ENCODE measurements around the gene BRD1.

Gene BRD1

GRCh38 chr22:49739138-49739537 is 88.5 kb downstream of the BRD1 start:
- TF ChIP-seq, protein P1, sequence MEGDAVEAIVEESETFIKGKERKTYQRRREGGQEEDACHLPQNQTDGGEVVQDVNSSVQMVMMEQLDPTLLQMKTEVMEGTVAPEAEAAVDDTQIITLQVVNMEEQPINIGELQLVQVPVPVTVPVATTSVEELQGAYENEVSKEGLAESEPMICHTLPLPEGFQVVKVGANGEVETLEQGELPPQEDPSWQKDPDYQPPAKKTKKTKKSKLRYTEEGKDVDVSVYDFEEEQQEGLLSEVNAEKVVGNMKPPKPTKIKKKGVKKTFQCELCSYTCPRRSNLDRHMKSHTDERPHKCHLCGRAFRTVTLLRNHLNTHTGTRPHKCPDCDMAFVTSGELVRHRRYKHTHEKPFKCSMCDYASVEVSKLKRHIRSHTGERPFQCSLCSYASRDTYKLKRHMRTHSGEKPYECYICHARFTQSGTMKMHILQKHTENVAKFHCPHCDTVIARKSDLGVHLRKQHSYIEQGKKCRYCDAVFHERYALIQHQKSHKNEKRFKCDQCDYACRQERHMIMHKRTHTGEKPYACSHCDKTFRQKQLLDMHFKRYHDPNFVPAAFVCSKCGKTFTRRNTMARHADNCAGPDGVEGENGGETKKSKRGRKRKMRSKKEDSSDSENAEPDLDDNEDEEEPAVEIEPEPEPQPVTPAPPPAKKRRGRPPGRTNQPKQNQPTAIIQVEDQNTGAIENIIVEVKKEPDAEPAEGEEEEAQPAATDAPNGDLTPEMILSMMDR (IDR thresholded peaks at IDR 0.05; ENCODE audit: low read depth, low read length): no peak
- DNase-seq (ENCODE audit: low read depth in 2 of 2): no peak
- H3K4me3 ChIP-seq (replicated peaks in 1 of 2; ENCODE audit: low read depth in 2 of 2, low read length in 2 of 2): no peak overlapping the region

DNA sequence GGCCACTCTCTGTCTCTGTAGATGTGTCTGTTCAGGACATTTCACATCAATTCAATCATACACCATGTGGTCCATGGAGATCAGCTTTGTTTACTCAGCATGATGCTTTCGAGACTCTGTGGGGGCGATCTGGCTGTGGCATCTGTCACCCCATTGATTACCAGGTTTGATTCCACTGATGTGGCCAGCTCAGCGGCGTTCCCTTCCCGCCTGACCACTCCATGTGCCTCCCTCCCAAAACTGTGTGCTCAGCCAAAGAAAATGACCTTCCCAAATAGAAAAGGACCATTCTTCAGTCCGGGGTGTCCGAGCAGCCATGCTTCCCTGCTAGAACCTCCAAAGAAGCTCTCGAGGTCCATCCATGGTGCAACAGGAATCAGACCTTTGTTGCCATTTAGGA is 89.1 kb downstream of the BRD1 start:
- TF ChIP-seq, protein P1 (IDR thresholded peaks at IDR 0.05; ENCODE audit: low read depth, low read length): no peak
- no peak overlapping the region for H3K4me3 ChIP-seq (replicated peaks in 1 of 2; ENCODE audit: low read depth in 2 of 2, low read length in 2 of 2)

GRCh38 chr22:49738006-49738405 is 89.7 kb downstream of the BRD1 start:
- no peak for DNase-seq (ENCODE audit: low read depth in 2 of 2)
- TF ChIP-seq, protein P1 (IDR thresholded peaks at IDR 0.05; ENCODE audit: low read depth, low read length): no peak
- no peak overlapping the region for H3K4me3 ChIP-seq (replicated peaks in 1 of 2; ENCODE audit: low read depth in 2 of 2, low read length in 2 of 2)

More for the DNA sequence above, 89.1 kb downstream of the BRD1 start:
- no peak for DNase-seq (ENCODE audit: low read depth in 2 of 2)

GRCh38 chr22:49737101-49737551 is 90.5 kb downstream of the BRD1 start:
- H3K4me3 ChIP-seq (replicated peaks in 1 of 2; ENCODE audit: low read depth in 2 of 2, low read length in 2 of 2): no peak overlapping the region
- TF ChIP-seq, protein P1 (IDR thresholded peaks at IDR 0.05; ENCODE audit: low read depth, low read length): no peak
- DNase-seq (ENCODE audit: low read depth in 2 of 2): no peak

- TF ChIP-seq, protein P1 (IDR thresholded peaks at IDR 0.05; ENCODE audit: low read depth, low read length): no peak
- no peak for DNase-seq (ENCODE audit: low read depth in 2 of 2)
- H3K4me3 ChIP-seq (replicated peaks in 1 of 2; ENCODE audit: low read depth in 2 of 2, low read length in 2 of 2): no peak overlapping the region
These were observed 91.1 kb downstream of the BRD1 start for GRCh38 chr22:49736538-49736937.

GRCh38 chr22:49735901-49736421 is 91.7 kb downstream of the BRD1 start:
- H3K4me3 ChIP-seq (replicated peaks in 1 of 2; ENCODE audit: low read depth in 2 of 2, low read length in 2 of 2): no peak overlapping the region
- TF ChIP-seq, protein P1 (IDR thresholded peaks at IDR 0.05; ENCODE audit: low read depth, low read length): no peak
- no peak for DNase-seq (ENCODE audit: low read depth in 2 of 2)

- TF ChIP-seq, protein P1 (IDR thresholded peaks at IDR 0.05; ENCODE audit: low read depth, low read length): no peak
- DNase-seq (ENCODE audit: low read depth in 2 of 2): peak in 1 of 2 donors; percentile 3
- H3K4me3 ChIP-seq (replicated peaks in 1 of 2; ENCODE audit: low read depth in 2 of 2, low read length in 2 of 2): no peak overlapping the region
These were observed 92.2 kb downstream of the BRD1 start for GRCh38 chr22:49735411-49735900.
